Esophagus muscularis mucosa (tissue), 4 donors: Measurements from ENCODE around the gene TULP3. TPM values are rescaled to one million over a fixed set of nuclear protein-coding genes. Genes with fewer than 3 reads are reported as not detected.

Source experiments
- DNase-seq: peaks from one replicate; pipeline ENCODE4 v3.0.0-alpha.2; 2017; ENCODE audit errors: extremely low spot score
- H3K27ac ChIP-seq, 4 donors: fragments of 200-600 bp; sonication (generic); replicated peaks in 1 of 4; 1 replicate in 3 of 4; 2 replicates in 1 of 4; pipeline ENCODE4 v1.5.1; 2016 to 2019; ENCODE audit warnings: mild to moderate bottlenecking in 1 of 4
- H3K27me3 ChIP-seq, 4 donors: fragments of 200-600 bp; sonication (generic); one replicate each; pipeline versions ENCODE4 v1.5.1 to v1.6.0; 2016 to 2019
- H3K36me3 ChIP-seq, 4 donors: fragments of 200-600 bp; sonication (generic); one replicate each; pipeline ENCODE4 v1.5.1; 2016 to 2019
- H3K4me1 ChIP-seq, 4 donors: fragments of 200-600 bp; sonication (generic); one replicate each; pipeline ENCODE4 v1.5.1; 2016 to 2019
- H3K4me3 ChIP-seq, 4 donors: fragments of 200-600 bp; sonication (generic); 1 replicate in 2 of 4; 2 replicates in 2 of 4; pipeline ENCODE4 v1.5.1; 2016 to 2019; ENCODE audit warnings: mild to moderate bottlenecking in 4 of 4, moderate library complexity in 1 of 4
- H3K9me3 ChIP-seq, 4 donors: fragments of 200-600 bp; sonication (generic); 1 replicate in 3 of 4; 2 replicates in 1 of 4; pipeline ENCODE4 v1.5.1; 2016 to 2019
- CTCF ChIP-seq, 3 experiments: fragments of 200-600 bp in 2 of 3; fragments of 450-650 bp in 1 of 3; sonication (generic) in 2 of 3; IDR thresholded peaks; one replicate each; pipeline ENCODE4 v1.5.1; 2017 to 2019; ENCODE audit warnings: antibody characterized with exemption in 3 of 3, mild to moderate bottlenecking in 2 of 3, moderate library complexity in 1 of 3
- EP300 ChIP-seq: sonication (generic); formaldehyde crosslinking; IDR thresholded peaks from one replicate; pipeline ENCODE4 v1.6.1; 2017; ENCODE audit warnings: antibody characterized with exemption
- POLR2A ChIP-seq: fragments of 450-650 bp; IDR thresholded peaks from one replicate; pipeline ENCODE4 v1.6.1; 2017; ENCODE audit warnings: antibody characterized with exemption, moderate library complexity, mild to moderate bottlenecking, low read depth
- POLR2AphosphoS5 ChIP-seq, 2 donors: sonication (generic); formaldehyde crosslinking; IDR thresholded peaks; one replicate each; pipeline ENCODE4 v1.6.1; 2017; ENCODE audit warnings: antibody characterized with exemption in 2 of 2
- WGBS: methylation state at CpG from one replicate; pipeline ENCODE4 v1.1.5; 2018; 5-methylcytosine and 5-hydroxymethylcytosine counted together
- intact Hi-C: fragments of 100-400 bp; cut with DNase I; formaldehyde crosslinking; loops from one replicate; pipeline ENCODE4 v1.15.1; 2023
- total RNA-seq, 4 donors: library from RNA; depleted of rRNA; stranded (reverse); fragments of >200 nt; gene quantifications; one replicate each; pipeline versions ENCODE4 v1.1.0 to v1.2.1, GENCODE V29; 2016

TULP3 gene
- total RNA-seq, 4 donors from 2014 or later: 19.1 to 35.7 (median 27.4) TPM

GRCh38 chr12:2845280-2845679 is 45.4 kb upstream of the TULP3 start:
- H3K27ac ChIP-seq: peak overlapping the region in 1 of 4 donors; percentile 3
- intact Hi-C loops: no loop called here
- H3K36me3 ChIP-seq: peaks cover 0 to 10% (median 0%) of the 10 kb centered on the region in 4 donors

GRCh38 chr12:2851931-2852330 is 38.8 kb upstream of the TULP3 start:
- Histone ChIP-seq H3K4me1 (peaks cover 0 to 9% (median 4%) of the 10 kb centered on the region in 4 donors), H3K27ac (no peak overlapping the region), H3K36me3 (peaks cover 0 to 8% (median 0%) of the 10 kb centered on the region in 4 donors), H3K27me3 (no peaks in the 10 kb centered on the region), H3K9me3 (no peaks in the 10 kb centered on the region), H3K4me3 (no peak overlapping the region)
- DNase-seq: no peak
- TF ChIP-seq EP300 (no peak), POLR2AphosphoS5 (IDR thresholded peaks at IDR 0.05) (no peak), POLR2A (no peak), CTCF (IDR thresholded peaks at IDR 0.05) (no peak)
- 79% methylated on average over 3 of the region's 3 CpGs for WGBS
- intact Hi-C loops: loop anchor here (5.0 to 10.0 kb wide), 2 partner anchors 93 to 190 kb away; no protein-coding TSS in a partner anchor

More at GRCh38 chr12:2845280-2845679, 45.4 kb upstream of the TULP3 start:
- no peaks in the 10 kb centered on the region for H3K27me3 ChIP-seq
- DNase-seq: no peak
- TF ChIP-seq POLR2AphosphoS5 (IDR thresholded peaks at IDR 0.05): no peak
- TF ChIP-seq CTCF (IDR thresholded peaks at IDR 0.05): no peak
- TF ChIP-seq EP300: no peak
- TF ChIP-seq POLR2A: no peak
- 32% methylated on average over 6 of the region's 6 CpGs for WGBS
- no peak overlapping the region for H3K4me3 ChIP-seq
- peaks cover 0 to 5% (median 0%) of the 10 kb centered on the region in 4 donors for H3K4me1 ChIP-seq
- no peaks in the 10 kb centered on the region for H3K9me3 ChIP-seq

- H3K4me1 ChIP-seq: peaks cover 0 to 9% (median 4%) of the 10 kb centered on the region in 4 donors
- 13% methylated on average over 11 of the region's 11 CpGs for WGBS
- H3K27me3 ChIP-seq: no peaks in the 10 kb centered on the region
- no peaks in the 10 kb centered on the region for H3K9me3 ChIP-seq
- H3K36me3 ChIP-seq: peaks cover 0 to 11% (median 9%) of the 10 kb centered on the region in 4 donors
- TF ChIP-seq POLR2AphosphoS5 (IDR thresholded peaks at IDR 0.05) (no peak), CTCF (IDR thresholded peaks at IDR 0.05) (peak; percentile 71 to 91 (median 76))
- H3K27ac ChIP-seq: no peak overlapping the region
- intact Hi-C loops: loop anchor here (5.0 to 10.0 kb wide), 2 partner anchors 91 to 189 kb away; no protein-coding TSS in a partner anchor
- peak; percentile 94 for DNase-seq
- H3K4me3 ChIP-seq: peak overlapping the region in 1 of 4 donors; percentile 20
Observed at GRCh38 chr12:2853626-2854025, 37.1 kb upstream of the TULP3 start.

- TF ChIP-seq CTCF (IDR thresholded peaks at IDR 0.05) (no peak), POLR2A (no peak), EP300 (no peak), POLR2AphosphoS5 (IDR thresholded peaks at IDR 0.05) (no peak)
Observed at GRCh38 chr12:2854669-2855453, 35.8 kb upstream of the TULP3 start.

More at GRCh38 chr12:2854669-2855453, 35.8 kb upstream of the TULP3 start:
- peaks cover 0 to 9% (median 4%) of the 10 kb centered on the region in 4 donors for H3K4me1 ChIP-seq
- WGBS: 96% methylated on average over 22 of the region's 25 CpGs
- no peak overlapping the region for H3K27ac ChIP-seq
- H3K36me3 ChIP-seq: peaks cover 0 to 11% (median 9%) of the 10 kb centered on the region in 4 donors
- no peak overlapping the region for H3K4me3 ChIP-seq
- no peaks in the 10 kb centered on the region for H3K9me3 ChIP-seq
- H3K27me3 ChIP-seq: no peaks in the 10 kb centered on the region
- no peak for DNase-seq
- intact Hi-C loops: loop anchor here (5.0 to 10.0 kb wide), 2 partner anchors 90 to 187 kb away; no protein-coding TSS in a partner anchor
